Middle frontal gyrus (tissue), 1 donor: ENCODE results near the gene YEATS2.
"Not testable (repeated sequence)": the region's sequence is repeated elsewhere in the genome, so short reads cannot be mapped to it uniquely, and the experiment has no call there.

Experiments used
- DNase-seq: peaks from one replicate; pipeline ENCODE4 v3.0.0-alpha.2; 2015; ENCODE audit warnings: low spot score; ENCODE audit errors: extremely low spot score

Gene YEATS2

GRCh38 chr3:183711516-183711915 lies 13.9 kb downstream of the YEATS2 start:
- DNase-seq, result no peak

DNA sequence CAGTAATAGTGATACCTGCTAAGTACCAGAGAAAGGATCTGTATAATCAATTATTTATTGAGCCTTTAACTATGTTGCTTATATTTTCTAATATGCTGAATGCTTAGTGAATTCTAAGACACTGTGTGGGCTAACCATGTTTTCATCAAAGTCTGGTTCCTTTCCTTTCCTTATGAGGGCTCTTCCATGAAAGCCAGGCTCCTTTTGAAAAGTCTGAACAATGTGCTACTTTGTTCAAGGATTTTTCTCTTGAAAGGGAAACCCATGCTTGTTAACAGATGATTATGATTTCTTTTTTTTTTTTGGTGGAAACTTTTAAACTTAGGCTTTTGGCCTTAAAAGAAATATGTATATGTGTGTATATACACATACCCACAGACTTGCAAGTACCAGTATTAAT lies 17.0 kb downstream of the YEATS2 start:
- DNase-seq, result no peak

GRCh38 chr3:183718012-183718411 lies 20.4 kb downstream of the YEATS2 start:
- DNase-seq, result no peak

- DNase-seq, result no peak
Observed at GRCh38 chr3:183725387-183725786, 27.8 kb downstream of the YEATS2 start.

GRCh38 chr3:183728204-183728603 lies 30.6 kb downstream of the YEATS2 start:
- DNase-seq, result no peak

DNA sequence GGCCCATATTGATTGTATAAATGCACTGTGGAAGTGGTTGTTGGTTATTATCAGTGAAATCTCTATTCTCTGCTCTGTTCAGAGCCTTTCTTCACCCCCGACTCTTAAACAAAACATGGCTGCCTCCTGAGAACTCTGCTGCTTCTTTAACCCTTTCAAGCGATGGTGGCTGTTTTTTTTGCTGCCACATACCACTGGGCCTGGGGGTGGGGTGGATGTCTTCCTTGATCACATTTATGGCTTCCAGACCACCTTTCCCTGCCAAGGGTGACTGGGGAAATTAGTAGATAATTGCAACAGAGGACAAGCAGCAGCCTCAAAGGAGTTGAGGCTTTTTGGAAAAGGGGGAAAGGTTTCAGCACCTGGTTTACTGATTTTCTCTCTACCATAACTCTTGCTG lies 32.8 kb downstream of the YEATS2 start:
- DNase-seq, result no peak

- DNase-seq, result no peak
Observed at GRCh38 chr3:183731611-183732010, 34.0 kb downstream of the YEATS2 start.

- DNase-seq, result no peak
Observed at GRCh38 chr3:183733553-183733952, 36.0 kb downstream of the YEATS2 start.

GRCh38 chr3:183734750-183735494 lies 37.3 kb downstream of the YEATS2 start:
- no peak for DNase-seq

DNA sequence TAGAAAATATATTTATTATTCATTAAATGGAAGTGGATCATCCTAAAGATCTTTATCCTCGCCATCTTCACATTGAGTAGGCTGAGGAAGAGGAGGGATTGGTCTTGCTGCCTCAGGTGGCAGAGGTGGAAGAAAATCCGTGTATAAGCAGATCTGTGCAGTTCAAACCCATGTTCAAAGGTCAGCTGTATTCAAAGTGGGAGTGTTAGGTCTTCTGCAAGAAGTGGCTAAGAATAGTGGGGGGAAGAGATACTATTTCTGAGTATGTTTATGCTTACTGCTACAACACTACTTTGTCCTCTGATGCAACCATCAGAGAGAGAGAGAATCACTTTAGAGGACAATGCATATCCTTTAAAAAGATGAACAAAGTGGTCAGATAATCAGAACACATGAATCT lies 39.5 kb downstream of the YEATS2 start:
- no peak for DNase-seq

DNA sequence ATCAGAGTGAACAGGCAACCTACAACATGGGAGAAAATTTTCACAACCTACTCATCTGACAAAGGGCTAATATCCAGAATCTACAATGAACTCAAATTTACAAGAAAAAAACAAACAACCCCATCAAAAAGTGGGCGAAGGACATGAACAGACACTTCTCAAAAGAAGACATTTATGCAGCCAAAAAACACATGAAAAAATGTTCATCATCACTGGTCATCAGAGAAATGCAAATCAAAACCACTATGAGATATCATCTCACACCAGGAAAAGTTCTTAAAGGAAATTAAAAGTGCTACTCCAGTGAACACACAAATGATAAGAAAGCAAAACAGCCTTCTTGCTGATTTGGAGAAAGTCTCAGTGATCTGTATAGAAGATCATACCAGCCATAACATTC lies 42.6 kb downstream of the YEATS2 start:
- DNase-seq, result not testable (repeated sequence)

DNA sequence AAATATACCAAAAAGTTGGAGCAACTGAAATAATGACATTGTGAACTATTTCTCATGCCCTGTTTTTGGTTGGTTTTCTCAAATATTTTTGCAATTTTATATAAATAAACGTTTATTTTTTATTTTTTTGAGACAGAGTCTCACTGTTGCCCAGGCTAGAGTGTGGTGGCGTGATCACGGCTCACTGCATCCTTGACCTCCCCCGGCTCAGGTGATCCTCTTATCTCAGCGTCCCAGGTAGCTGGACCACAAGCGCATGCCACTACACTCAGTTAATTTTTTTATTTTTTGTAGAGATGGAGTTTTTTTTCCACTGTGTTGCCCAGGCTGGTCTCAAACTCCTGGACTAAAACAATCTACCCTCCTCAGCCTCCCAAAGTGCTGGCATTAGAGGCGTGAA lies 45.6 kb downstream of the YEATS2 start:
- DNase-seq, result no peak

DNA sequence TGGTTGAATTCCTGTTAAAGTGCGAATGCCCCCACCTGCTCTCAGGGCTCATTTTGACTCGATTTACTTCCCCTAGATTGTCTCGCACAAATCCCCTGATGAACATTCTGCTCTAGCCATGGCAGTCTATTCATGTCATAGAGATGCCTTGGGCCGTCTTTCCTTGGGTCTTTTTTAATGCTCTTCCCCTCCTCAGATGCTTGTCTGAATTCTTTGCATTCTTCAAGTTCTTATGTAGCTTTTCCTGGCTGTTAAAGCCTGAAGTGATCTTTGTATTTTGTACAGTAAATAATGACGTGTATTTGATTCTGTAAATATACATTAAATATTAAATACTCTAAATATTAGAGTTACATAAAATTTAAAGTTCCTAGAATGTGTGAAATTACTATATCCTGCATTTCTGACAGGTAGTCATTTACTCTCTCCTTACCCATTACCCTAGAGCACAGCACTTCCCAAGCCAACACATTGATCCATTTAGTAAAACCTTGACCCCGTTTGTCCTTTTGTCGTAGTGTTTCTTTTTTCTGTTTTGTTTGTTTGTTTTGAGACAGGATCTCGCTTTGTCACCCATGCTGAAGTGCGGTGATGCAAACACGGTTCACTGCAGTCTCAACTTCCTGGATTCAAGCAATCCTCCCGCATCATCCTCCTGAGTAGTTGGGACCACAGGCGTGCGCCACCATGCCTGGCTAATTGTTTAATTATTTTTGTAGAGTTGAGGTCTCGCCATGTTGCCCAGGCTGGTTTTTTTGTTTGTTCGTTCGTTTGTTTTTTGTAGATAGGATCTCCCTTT lies 47.9 kb downstream of the YEATS2 start:
- no peak for DNase-seq

DNA sequence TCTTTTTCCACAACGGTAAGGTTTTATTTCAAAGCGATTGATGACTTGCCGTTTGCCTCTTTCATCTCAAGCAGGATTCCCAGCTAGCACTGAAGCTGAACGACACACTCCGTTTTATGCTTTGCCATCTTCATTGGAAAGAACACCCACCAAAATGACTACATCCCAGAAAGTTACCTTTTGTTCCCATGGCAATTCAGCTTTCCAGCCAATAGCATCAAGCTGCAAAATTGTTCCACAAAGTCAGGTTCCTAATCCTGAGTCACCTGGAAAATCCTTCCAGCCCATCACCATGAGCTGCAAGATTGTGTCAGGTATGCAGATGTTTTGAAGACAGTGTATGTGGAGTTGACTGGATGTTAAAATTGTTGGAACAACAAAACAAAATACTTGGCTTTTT lies 56.5 kb downstream of the YEATS2 start:
- no peak for DNase-seq

- DNase-seq, result no peak
Observed at GRCh38 chr3:183762304-183762703, 64.7 kb downstream of the YEATS2 start.

GRCh38 chr3:183764847-183765731 lies 67.5 kb downstream of the YEATS2 start:
- DNase-seq, result no peak

DNA sequence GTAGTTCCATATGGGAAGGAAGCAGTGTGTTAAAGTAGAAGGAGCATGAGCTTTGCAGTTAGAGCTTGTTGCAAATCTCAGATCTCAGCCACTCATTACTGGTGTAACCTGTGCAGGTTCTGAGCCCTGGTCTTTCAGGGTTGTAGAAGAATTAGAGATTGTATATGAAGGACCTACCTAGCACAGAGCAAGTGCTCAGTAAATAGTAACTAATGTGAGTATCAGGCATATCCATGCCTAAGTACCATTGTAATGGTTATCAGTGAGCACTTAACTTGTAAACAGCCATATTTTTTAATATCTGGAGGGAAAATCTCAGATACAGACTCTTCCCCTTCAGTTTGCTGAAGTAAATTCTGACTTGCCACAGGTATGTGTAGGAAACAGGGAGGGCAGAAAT lies 68.5 kb downstream of the YEATS2 start:
- DNase-seq, result no peak

DNA sequence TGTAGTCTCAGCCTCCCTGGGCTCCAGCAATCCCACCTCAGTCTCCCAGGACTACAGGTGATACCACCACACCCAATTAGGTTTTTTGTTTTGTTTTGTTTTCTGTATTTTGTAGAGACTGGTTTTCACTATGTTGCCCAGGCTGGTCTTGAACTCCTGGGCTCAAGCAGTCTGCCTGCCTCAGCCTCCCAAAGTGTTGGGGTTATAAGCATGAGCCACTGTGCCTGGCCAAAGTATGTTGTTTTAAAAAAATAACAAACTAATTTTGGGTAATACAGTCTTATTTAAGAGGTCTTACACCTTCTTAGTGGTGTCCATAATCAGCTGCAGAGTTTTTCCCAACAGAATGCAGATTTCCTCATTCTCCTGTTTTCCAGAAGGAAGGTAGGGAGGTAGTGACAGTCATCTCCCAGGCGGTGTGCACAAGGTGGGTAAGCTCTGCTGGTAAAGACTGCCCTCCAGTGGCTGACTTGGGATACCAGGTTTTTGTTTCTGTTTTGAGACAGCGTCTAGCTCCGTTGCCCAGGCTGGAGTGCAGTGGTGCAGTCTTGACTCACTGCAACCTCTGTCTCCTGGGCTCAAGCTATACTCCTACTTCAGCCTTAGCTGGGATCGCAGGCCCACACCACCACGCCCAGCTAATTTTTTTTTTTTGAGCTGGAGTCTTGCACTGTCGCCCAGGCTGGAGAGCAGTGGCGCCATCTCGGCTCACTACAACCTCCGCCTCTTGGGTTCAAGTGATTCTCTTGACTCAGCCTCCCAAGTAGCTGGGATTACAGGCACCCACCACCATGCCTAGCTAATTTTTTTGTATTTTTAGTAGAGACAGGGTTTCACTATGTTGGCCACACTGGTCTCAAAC lies 69.4 kb downstream of the YEATS2 start:
- no peak for DNase-seq

- DNase-seq, result no peak
Observed at GRCh38 chr3:183768114-183768513, 70.5 kb downstream of the YEATS2 start.

- no peak for DNase-seq
Observed at GRCh38 chr3:183769453-183769852, 71.9 kb downstream of the YEATS2 start.

- DNase-seq, result no peak
Observed at GRCh38 chr3:183774631-183775030, 77.0 kb downstream of the YEATS2 start.
